Smooth muscle cell of the brain vasculature (primary cell): Measurements from ENCODE around the gene FAM241B.

Experiments used
- DNase-seq: peaks from one replicate; pipeline ENCODE4 v3.0.0-alpha.2; 2012; ENCODE audit warnings: low read depth, low spot score

FAM241B gene, protein sequence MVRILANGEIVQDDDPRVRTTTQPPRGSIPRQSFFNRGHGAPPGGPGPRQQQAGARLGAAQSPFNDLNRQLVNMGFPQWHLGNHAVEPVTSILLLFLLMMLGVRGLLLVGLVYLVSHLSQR

DNA sequence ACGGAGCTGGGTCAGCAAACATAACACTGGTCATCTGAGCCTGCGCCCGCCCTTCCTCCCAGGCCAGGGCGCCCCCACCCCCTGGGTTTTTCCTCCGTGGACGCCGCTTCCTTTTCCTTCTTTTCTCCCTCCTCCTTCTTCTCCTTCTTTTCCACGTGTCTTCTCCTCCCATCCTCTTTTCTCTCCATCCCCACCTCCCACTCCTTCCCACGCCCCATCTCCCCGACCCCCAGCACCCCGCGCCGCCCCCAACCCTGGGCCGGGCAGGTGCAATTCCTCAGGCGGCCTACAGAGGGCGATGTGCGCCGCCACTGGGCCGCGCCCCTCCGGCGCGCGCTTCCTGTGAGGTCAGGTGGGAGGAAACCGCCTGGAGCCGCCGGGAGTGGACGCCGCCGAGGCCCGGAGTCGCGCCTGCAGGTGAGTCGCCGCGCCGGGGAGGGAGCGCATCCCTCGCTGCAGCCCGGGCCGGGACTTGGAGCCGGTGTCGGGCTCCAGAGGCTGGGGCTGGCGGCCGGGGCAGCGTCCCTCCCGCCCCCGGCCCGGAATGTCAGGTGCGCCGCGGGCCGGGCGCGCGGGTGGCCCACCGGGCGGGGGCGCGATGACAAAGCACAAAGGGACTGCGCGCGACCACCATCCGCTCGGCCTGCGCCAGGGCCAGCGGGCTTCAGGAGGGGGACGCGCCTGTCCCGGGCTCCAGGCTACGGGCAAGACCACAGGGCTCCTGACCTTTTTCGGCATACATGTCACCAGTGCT lies at the start of gene FAM241B:
FAM241B (plus strand) TSS at position 351 of the 754 bp plus-strand sequence. CDS start 1,497 bp downstream, outside the sequence.
- no peak for DNase-seq

DNA sequence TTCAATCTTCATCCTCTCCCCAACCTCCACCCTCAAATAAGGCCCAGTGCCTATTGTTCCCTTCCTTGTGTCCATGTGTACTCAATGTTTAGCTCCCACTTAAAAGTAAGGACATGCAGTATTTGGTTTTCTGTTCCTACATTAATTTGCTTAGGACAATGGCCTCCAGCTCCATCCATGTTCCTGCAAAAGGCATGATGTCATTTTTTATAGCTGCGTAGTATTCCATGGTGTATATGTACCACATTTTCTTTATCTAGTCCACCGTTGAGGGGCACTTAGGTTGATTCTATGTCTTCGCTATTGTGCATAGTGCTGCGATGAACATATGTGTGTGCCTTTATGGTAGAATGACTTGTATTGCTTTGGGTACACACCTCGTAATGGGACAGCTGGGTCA lies 49.6 kb upstream of the FAM241B start:
- no peak for DNase-seq

DNA sequence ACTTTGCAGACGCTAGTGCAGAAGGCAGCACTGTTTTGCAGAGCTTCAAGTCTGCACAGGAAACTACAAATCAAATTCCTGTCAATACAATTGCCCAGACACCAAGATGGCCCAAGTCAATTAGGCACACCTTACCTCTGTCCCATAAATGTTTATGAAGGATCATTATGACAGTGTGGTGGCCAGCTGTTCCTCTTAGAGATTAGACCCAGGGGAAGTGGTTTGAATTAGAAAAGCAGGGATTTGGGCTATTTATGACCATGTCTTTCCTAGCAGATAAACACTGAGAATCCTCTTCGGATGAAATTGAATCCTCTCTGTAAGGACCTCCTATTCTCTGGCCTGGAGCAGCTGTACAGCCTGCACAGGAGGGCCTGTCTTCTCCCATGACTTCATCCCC lies 46.9 kb upstream of the FAM241B start:
- DNase-seq, result no peak

DNA sequence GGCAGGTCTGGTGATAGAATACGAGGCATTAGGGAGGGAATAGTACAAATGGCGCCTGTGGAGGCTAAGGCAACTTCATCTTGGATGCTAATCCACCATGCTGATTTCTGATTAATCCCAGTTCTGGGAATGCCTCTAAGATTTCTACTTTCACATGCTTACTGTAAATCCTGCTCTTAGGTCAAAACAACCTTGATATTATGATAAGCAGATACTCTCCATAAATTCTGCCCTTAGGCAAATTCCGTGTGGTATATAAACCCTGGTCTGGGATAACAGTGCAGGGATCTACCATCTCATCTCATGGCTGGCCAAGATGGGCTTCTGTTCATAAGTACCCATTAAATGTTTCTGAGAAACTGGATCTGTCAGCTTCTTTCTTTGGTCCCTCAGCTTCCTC lies 45.4 kb upstream of the FAM241B start:
- no peak for DNase-seq

DNA sequence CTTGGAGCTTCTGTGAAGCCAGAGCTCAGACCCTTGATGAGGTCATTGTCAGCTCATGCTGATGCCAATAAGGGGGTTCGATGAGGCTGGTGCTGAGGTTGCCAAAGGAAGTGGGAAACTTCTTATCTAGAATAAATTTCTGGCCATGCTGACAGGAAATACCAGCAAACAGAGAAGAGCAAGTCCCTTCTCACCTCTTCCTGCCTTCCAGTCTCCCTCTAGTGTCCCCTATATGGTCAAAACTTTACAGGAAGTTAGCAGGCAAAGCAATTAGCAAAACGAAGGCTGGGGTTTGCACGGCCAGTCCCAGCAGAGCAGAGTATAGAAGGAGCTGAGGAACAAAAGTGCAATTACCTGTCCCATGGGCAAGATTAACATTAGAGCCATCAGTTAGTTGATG lies 41.7 kb upstream of the FAM241B start:
- DNase-seq, result no peak

DNA sequence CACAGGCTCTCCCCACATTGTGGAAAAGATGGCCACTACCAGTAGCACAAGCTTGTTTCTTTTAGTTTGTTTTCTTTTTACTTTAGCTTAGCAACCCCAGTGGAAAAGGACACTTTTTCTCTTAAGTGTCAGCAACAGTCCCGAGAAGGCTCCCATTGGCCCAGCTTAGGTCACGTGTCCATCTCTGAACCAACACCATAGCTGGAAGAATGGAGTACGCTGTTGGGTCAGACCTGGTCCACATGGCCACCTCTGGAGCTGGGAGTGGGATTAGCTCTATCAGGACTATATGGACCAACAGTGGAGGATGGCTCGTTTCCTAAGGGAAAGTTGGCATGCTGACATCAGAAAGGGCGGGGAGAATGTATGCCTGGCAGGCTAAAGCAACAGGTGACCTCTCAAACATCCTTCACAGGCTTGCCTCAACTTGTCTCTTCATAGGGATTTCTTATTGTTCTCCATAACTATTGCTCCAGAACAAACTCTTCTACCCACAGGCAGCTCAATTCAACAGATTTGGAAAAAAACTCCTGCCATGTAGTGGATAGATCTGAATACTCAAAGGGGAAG lies 29.2 kb upstream of the FAM241B start:
- DNase-seq, result no peak

DNA sequence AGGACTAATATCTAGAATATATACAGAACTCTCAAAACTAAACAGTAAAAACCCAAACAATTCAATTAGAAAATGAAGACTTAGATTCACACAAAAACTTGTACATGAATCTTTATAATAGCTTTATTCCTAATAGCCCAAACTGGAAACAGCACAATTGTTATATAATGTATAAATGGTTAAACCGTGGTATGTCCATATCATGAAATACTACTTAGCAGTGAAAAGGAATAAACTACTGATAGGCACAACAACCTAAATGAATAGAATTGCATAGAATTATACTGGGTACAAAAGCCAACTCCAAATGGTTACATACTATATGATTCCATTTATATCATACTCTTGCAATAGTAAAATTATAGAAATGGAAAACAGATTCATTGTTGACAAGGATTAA lies 21.0 kb upstream of the FAM241B start:
- DNase-seq, result no peak

DNA sequence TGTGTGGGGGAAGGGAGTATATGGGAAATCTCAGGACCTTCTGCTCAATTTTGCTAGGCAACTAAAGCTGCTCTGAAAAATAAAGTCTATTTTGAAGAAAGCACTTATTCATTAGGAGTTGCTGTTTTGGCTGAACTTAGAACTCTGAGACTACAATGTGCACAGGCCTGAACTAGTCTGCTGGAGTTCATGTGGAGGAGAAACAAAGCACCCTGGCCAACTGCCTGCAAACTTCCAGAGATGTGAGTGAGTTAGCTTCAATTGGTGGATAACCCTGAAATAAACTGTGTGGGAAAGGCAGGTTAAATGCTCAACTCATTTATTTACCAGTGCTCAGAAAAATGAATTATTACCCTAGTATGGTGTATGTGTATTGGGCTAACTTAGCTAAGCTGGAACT lies 17.3 kb upstream of the FAM241B start:
- DNase-seq, result no peak

DNA sequence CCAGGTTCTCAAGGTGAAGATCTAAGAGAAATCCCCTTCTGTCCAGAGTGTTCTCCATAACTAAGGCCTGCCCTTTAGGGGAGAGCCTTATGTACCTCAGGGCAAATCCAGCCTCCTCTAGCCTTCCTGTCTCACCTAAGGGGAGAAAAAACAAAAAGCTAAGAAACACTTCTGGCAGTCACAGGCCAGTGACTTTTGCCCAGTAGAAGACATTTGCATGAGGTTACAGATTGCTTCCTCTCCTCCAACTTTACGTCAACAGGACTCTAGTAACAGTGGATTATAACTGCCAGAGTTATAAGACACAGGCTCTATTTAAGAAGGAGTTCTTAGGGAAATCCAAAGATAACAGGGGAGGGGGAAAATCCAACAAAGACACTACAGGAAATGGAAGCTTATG lies 15.9 kb upstream of the FAM241B start:
- no peak for DNase-seq

DNA sequence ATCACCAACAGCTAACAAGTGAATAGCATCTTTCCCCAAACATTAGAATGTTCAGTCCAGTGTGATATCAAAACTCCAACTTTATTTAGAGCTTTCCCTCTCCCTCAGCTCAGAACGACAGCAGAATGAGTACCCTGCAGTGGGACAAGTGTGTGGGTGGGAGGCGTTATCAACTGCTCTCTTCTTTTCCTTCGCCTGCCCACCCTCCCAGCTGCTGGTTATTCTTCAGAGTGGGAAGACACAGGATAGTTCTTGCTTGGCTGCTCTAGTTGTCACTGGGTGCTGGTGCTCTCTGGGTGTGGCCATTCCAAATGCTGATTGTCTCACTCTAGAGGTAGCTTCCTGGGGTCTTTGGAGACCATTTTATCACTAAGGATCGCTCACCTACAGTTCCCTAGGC lies 13.7 kb upstream of the FAM241B start:
- DNase-seq, result no peak

DNA sequence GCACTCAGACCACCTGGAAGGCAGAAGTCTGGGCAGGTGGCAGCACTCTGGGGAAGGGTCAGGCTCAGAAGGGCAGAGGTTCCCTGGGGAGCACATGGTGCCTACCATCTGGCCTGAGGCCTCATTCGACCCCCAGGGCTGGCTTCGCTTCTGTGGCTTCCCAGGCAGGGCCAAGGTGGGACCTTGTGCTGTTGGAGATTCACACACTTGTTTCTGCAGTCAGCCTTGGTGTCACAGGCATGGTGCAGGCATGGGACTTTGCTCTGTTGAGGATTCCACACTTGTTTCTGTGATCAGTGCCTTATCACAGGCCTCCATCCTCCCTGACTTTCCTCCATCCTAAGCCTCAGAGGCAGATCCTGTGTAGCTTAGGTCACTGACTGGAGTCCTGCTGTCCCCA lies 11.3 kb upstream of the FAM241B start:
- DNase-seq, result no peak

DNA sequence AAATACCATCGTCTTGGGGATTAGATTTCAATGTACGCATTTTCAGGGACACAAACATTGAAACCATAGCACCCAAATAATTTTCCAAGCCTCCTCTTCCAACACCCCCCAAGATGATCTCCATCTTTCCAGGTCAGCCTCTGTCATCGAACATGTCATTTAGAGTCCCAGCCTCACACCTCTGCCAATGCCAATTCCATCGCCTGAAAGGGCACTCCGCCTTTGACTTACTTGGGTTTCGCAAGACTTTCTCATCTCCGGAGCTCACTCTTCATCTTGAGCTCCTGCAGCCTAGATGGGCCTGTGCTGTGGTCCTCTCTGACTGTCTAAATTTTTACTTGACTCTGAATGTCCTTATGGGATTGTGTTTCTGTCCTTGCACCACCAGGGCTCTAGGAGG lies 10.4 kb upstream of the FAM241B start:
- no peak for DNase-seq

DNA sequence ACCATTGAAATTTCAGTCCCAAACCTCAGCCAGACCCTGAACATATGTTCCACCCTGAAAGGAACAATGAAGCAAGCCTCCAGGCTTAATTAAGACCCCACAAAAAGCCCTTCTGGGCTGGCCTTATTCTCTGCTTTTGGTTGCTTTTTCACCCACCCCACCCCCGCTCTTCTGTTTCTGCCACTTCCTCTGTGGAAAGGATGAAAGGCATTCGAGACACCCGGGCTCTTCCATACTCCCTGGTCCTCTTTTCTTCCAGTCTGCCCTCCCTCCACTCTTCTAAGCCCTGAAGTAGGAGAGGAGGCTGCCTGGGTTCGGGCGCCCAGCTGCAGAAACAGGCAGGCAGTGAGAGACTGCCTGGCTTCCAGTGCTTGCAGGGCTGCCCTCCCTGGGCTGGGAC lies 9.4 kb upstream of the FAM241B start:
- DNase-seq, result no peak

DNA sequence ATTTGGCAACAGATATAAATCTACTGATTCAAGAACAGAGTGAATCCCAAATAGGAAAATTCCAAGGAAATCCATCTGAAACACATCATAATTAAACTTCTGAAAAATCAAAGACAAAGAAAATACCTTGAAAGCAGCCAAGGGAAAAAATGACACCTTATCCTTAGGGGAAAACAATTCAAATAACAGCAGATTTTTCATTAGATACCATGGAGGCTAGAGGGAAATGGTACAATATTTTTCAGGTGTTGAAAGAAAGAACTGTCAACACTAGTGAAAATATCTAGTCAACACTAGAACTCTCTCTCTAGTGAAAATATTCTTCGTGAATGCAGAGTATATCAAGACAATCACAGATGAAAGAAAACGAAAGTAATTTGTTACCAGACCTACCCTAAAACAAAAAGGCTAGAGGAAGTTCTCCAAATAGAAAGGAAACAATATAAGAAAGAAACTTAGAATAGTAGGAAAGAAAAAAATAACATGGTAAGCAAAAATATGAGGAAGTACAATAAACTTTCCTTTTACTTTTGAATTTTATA lies 5.7 kb upstream of the FAM241B start:
- no peak for DNase-seq

DNA sequence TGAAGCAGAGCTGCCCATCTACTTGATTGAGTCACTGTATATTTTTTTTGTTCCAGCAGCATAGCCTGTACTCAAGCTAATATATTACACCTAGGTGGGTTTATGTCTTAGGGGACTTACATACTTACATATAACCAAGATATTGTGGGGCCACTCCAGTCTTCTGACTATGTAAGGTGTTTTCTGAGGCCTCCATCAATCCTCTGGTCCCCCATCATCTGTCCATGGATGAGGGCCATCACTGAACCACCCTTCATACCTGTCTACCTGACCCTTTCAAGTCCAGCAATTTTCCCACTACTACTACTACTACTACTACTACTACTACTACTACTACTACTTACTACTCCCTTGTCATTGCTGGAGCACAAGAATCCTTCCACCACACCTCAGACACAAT lies 3.2 kb upstream of the FAM241B start:
- no peak for DNase-seq

DNA sequence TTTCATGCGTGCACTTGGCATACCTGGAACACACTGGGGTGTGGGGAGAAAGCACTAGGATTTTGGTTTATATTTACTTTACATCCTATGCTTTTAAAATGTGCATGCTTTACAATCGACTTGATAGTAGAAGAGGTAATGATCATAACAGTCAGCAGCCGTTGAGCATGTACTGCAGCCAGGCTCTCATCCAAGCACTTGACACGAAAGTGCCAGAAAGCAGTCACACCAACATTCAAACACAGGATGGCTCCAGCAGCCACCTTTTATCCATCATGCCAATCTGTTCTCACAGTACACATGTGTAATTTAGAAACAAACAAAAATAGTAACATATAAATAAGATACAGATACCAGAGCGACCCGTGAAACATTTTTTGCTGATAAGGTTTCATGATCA lies 1.2 kb upstream of the FAM241B start:
- DNase-seq, result no peak

DNA sequence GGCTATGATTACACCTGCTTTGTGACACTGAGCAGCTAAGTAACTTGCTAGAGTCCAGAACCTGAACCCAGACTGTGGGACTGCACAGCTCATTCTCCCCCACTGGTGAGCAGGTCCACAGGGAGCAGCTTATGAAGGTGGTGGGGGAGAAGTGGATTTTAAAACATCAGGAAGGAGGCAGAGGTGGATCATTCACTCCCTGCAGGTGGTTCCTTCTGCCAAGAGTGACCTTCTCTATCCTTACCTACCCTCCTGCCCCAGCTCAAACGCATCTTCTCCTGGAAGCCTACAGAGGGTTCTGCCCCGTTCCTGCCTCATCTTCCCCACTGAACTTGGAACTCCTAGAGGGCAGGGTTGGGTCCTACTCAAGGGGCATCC lies 539 bp upstream of the FAM241B start:
- DNase-seq, result no peak

DNA sequence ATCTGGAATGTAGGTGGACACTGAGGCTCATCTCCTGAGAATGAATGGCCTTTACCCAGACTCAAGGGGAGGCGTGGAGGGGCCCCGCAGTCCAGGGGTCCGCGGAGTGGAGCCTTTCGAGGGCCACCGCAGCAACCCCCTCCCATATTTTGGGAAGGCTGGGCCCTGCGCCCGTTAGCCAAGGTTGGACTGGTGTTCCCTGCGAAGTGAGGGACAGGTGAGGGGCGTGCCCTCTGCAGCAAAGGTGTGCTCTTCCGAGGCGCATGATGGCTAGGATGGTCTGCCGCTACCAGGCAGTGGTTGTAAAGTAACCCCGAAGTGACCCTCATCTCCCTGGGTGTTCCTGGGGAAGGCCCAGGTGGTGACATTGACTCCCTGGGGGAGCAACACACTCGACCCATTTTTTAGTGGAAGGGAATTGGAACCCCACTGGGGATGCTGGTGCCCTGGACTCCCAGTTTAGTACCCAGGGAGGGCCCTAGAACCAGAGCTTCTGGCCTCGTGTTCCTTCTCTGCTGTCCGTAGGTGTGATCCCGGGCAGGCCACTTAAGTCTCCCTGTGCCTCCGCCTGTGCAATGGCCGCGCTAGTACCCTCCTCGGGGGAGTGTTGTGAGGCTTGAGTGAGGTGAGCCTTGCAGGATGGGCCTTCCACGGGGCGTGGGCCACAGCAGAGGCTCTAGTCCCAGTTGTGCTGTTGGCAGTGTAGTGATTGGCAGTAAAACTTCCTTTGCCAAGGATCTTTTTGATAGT lies 779 bp downstream of the FAM241B start:
- no peak for DNase-seq

DNA sequence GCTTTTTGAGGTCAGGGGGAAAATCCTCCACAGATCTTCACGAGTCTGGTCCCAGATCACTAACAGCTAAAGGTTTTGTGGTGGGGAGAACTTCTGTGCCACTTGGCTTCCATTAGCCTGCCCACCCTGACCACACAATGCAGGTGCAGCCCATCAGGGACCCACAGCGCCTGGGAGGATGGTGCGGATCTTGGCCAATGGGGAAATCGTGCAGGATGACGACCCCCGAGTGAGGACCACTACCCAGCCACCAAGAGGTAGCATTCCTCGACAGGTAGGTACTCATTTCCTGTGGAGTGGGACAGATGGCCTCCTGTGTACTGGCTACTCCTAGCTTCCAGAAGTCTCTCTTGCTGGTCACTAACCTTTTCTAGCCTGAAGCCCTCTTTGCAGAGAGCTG lies 1.5 kb downstream of the FAM241B start:
- no peak for DNase-seq

DNA sequence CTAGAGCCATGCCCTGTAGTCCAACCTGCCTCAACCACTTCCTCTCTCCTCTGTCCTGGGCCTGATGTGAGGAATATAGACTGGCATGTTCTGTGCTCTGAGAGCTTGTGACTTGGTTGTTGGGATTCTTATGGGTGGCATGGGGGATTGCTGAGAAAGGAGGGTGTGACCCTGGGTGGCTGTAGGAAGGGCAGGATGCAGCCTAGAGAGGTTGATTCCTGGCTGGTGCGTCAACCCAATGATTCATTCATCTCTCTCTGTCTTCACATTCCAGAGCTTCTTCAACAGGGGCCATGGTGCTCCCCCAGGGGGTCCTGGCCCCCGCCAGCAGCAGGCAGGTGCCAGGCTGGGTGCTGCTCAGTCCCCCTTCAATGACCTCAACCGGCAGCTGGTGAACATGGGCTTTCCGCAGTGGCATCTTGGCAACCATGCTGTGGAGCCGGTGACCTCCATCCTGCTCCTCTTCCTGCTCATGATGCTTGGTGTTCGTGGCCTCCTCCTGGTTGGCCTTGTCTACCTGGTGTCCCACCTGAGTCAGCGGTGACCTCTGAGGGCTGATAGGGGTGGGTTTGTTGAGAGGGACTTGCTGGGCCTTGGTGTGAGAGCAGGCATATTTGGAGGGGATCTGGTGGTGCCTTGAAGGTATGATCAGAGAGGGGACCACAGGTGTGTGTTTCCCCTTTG lies 2.6 kb downstream of the FAM241B start:
- DNase-seq, result no peak

DNA sequence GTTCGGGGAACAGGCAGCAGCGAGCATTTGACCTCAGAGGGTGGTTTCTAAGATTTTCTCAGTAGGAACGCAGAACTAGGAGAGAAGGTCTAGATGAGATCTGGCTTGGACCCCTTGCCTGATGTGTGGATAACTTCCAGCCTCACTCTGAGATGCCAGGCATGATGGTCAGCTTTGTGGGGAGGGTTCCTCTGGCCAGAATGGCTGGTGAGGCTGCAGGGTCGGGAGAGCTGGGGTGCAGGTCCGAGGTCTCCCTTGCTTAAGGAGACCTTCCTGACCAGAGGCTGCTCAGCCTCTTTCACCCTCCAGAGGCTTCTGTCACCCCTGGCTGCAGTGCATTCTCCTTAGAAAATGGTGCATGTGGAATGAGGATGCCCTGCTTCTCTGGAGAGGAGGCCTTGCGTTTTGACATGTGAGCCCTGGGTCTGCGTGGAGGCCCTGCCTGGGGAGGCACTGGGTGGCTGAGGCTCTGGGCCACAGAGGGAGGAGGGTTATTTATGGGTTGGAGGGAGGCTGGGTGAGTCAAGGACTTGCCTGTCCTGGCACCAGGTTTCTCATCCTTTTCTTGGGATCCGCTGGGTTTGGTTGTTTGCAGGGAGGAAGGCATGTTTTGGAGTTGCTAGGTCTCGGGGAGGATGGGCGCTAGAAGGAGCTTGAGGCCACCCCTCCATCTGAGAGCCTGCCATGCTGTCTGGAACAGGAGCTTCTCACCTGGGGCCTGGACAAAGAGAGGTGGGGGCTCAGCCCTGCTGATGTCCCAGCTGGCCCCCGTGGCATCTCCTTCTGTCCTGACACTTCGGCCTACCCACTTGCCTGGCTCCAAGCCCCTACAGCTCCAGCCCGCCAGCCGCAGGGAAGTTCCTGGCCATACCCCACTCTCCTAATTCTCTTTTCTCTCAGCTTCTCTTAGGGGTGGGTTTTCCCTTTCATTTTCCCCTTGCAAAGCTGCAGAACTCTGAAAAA lies 3.9 kb downstream of the FAM241B start:
- no peak for DNase-seq
